ENCODE results near the gene ERBB2. TPM values are rescaled to one million over a fixed set of nuclear protein-coding genes. Genes with fewer than 3 reads are reported as not detected.

Gene ERBB2
- total and polyA plus RNA-seq, 2 of the 13 experiments (the other 11 are each of a cell fraction or from before 2014, with no cell fraction given) = 57.7 to 64.1 TPM

DNA sequence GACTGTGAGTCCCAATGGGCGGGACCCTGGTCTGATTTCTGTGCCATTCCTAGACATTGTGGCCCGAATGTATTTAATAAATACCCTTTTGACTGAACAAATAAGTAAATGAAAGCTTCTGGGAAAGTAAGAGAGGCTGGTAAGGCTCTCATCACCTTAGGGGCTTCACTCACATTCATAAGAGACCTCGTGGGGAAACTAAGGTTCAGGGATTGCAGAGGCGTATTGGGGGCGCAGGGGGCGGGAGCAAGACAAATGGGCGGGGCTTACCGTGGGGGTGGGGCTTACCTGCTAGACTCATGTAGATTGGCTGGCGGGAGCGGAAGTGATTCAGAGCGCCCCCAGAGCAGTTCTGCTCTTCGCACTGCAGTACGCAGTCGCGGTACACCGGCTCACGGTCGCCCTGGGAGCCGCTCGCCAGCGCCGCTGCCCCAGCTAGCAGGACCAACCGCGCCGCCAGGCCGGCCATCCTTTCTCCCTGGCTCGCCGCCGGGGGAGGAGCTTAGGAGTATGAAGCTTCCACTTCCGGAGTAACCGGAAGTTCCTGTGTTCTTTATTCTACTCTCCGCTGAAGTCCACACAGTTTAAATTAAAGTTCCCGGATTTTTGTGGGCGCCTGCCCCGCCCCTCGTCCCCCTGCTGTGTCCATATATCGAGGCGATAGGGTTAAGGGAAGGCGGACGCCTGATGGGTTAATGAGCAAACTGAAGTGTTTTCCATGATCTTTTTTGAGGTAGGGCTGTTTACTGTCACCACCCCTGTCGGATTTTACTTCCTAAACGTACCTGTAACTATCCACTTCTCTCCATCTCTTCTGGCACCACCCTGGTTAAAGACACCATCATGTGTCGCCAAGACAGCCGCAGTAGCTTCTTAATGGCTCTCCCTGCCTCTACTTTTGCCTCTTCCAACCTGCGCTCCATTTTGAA, 12.1 kb upstream of the ERBB2 start, which contains the start of gene PGAP3 (continued):
- TF ChIP-seq, protein P1, sequence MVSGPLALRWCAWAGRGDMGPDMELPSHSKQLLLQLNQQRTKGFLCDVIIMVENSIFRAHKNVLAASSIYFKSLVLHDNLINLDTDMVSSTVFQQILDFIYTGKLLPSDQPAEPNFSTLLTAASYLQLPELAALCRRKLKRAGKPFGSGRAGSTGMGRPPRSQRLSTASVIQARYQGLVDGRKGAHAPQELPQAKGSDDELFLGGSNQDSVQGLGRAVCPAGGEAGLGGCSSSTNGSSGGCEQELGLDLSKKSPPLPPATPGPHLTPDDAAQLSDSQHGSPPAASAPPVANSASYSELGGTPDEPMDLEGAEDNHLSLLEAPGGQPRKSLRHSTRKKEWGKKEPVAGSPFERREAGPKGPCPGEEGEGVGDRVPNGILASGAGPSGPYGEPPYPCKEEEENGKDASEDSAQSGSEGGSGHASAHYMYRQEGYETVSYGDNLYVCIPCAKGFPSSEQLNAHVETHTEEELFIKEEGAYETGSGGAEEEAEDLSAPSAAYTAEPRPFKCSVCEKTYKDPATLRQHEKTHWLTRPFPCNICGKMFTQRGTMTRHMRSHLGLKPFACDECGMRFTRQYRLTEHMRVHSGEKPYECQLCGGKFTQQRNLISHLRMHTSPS (CRISPR knock-in tag; IDR thresholded peaks at IDR 0.05; ENCODE audit: low read depth) = no peak
- TF ChIP-seq SNAI1 (CRISPR knock-in tag; IDR thresholded peaks at IDR 0.05; ENCODE audit: borderline replicate concordance) = no peak
- no peak for TF ChIP-seq ZKSCAN1 (IDR thresholded peaks at IDR 0.05; ENCODE audit: low read length)
- TF ChIP-seq, protein P2, sequence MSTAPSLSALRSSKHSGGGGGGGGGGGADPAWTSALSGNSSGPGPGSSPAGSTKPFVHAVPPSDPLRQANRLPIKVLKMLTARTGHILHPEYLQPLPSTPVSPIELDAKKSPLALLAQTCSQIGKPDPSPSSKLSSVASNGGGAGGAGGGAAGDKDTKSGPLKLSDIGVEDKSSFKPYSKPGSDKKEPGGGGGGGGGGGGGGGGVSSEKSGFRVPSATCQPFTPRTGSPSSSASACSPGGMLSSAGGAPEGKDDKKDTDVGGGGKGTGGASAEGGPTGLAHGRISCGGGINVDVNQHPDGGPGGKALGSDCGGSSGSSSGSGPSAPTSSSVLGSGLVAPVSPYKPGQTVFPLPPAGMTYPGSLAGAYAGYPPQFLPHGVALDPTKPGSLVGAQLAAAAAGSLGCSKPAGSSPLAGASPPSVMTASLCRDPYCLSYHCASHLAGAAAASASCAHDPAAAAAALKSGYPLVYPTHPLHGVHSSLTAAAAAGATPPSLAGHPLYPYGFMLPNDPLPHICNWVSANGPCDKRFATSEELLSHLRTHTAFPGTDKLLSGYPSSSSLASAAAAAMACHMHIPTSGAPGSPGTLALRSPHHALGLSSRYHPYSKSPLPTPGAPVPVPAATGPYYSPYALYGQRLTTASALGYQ (CRISPR knock-in tag; IDR thresholded peaks at IDR 0.05) = peak; percentile 26; the same call in 1 of the 2 replicates
- TF ChIP-seq, protein P3, sequence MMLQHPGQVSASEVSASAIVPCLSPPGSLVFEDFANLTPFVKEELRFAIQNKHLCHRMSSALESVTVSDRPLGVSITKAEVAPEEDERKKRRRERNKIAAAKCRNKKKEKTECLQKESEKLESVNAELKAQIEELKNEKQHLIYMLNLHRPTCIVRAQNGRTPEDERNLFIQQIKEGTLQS (CRISPR knock-in tag; IDR thresholded peaks at IDR 0.05) = 0 out of 2 replicates have a peak, but pooled peaks have one; percentile 7
- peak; percentile 91 for TF ChIP-seq TGIF2 (CRISPR knock-in tag; IDR thresholded peaks at IDR 0.05)
- TF ChIP-seq ZNF124 (CRISPR knock-in tag; IDR thresholded peaks at IDR 0.05) = no peak; the same call in 1 of the 2 replicates
- TF ChIP-seq, protein P4, sequence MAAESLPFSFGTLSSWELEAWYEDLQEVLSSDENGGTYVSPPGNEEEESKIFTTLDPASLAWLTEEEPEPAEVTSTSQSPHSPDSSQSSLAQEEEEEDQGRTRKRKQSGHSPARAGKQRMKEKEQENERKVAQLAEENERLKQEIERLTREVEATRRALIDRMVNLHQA (CRISPR knock-in tag; IDR thresholded peaks at IDR 0.05) = no peak
- no peak for TF ChIP-seq PCBP1 (IDR thresholded peaks at IDR 0.05; ENCODE audit: borderline replicate concordance, low read depth, low read length)
- TF ChIP-seq, protein P5, sequence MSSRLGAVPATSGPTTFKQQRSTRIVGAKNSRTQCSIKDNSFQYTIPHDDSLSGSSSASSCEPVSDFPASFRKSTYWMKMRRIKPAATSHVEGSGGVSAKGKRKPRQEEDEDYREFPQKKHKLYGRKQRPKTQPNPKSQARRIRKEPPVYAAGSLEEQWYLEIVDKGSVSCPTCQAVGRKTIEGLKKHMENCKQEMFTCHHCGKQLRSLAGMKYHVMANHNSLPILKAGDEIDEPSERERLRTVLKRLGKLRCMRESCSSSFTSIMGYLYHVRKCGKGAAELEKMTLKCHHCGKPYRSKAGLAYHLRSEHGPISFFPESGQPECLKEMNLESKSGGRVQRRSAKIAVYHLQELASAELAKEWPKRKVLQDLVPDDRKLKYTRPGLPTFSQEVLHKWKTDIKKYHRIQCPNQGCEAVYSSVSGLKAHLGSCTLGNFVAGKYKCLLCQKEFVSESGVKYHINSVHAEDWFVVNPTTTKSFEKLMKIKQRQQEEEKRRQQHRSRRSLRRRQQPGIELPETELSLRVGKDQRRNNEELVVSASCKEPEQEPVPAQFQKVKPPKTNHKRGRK (CRISPR knock-in tag; IDR thresholded peaks at IDR 0.05) = no peak
- TF ChIP-seq RAD21 (CRISPR knock-in tag; IDR thresholded peaks at IDR 0.05) = peak; percentile 54; the same call in 1 of the 2 replicates
- peak; percentile 40 for TF ChIP-seq SKI (IDR thresholded peaks at IDR 0.05; ENCODE audit: partially characterized antibody)
- peak; percentile 81; the same call in 1 of the 2 replicates for TF ChIP-seq NKX3-1 (CRISPR knock-in tag; IDR thresholded peaks at IDR 0.05)
- TF ChIP-seq, protein P6, sequence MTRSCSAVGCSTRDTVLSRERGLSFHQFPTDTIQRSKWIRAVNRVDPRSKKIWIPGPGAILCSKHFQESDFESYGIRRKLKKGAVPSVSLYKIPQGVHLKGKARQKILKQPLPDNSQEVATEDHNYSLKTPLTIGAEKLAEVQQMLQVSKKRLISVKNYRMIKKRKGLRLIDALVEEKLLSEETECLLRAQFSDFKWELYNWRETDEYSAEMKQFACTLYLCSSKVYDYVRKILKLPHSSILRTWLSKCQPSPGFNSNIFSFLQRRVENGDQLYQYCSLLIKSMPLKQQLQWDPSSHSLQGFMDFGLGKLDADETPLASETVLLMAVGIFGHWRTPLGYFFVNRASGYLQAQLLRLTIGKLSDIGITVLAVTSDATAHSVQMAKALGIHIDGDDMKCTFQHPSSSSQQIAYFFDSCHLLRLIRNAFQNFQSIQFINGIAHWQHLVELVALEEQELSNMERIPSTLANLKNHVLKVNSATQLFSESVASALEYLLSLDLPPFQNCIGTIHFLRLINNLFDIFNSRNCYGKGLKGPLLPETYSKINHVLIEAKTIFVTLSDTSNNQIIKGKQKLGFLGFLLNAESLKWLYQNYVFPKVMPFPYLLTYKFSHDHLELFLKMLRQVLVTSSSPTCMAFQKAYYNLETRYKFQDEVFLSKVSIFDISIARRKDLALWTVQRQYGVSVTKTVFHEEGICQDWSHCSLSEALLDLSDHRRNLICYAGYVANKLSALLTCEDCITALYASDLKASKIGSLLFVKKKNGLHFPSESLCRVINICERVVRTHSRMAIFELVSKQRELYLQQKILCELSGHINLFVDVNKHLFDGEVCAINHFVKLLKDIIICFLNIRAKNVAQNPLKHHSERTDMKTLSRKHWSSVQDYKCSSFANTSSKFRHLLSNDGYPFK (CRISPR knock-in tag; IDR thresholded peaks at IDR 0.05; ENCODE audit: borderline replicate concordance) = peak; percentile 79; the same call in 1 of the 2 replicates
- peak; percentile 98; the same call in 1 of the 2 replicates for TF ChIP-seq CHD4 (IDR thresholded peaks at IDR 0.05; ENCODE audit: borderline replicate concordance, low read length)
- TF ChIP-seq, protein P7, sequence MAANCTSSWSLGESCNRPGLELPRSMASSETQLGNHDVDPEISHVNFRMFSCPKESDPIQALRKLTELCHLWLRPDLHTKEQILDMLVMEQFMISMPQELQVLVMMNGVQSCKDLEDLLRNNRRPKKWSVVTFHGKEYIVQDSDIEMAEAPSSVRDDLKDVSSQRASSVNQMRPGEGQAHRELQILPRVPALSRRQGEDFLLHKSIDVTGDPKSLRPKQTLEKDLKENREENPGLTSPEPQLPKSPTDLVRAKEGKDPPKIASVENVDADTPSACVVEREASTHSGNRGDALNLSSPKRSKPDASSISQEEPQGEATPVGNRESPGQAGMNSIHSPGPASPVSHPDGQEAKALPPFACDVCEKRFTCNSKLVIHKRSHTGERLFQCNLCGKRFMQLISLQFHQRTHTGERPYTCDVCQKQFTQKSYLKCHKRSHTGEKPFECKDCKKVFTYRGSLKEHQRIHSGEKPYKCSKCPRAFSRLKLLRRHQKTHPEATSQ (CRISPR knock-in tag; IDR thresholded peaks at IDR 0.05; ENCODE audit: borderline replicate concordance) = no peak; the same call in 1 of the 2 replicates
